ENCODE results near the gene AKAP13. TPM values are rescaled to one million over a fixed set of nuclear protein-coding genes. Genes with fewer than 3 reads are reported as not detected.

The AKAP13 gene
- total RNA-seq, 1 experiment from 2014 or later = 49.6 TPM

GRCh38 chr15:85777250-85778106, 397.1 kb downstream of the AKAP13 start:
- no peak for TF ChIP-seq CTCF (IDR thresholded peaks at IDR 0.05; ENCODE audit: insufficient read depth in 1 of 2, low read depth in 1 of 2, low read length in 1 of 2, severe bottlenecking in 1 of 2, unreplicated experiment in 1 of 2)
- DNase-seq = no peak
- H3K27me3 Mint-ChIP-seq (ENCODE audit: insufficient read depth, unreplicated experiment) = no peaks in the 10 kb centered on the region
- Histone ChIP-seq H3K9me3 (no peaks in the 10 kb centered on the region), H3K36me3 (ENCODE audit: control insufficient read depth, insufficient read depth, low read length) (no peaks in the 10 kb centered on the region), H3K4me3 (ENCODE audit: low read depth, low read length) (no peak overlapping the region), H3K27me3 (replicated peaks; ENCODE audit: control insufficient read depth, insufficient read depth, low read length) (no peaks in the 10 kb centered on the region), H3K4me1 (no peaks in the 10 kb centered on the region)
- BruUV-seq (replicated peaks) = no TSS peak
- ChIA-PET POLR2A (no interaction called here), CTCF (interaction anchor here (0.9 kb wide), 1 partner anchor 63 kb away, joined by 3 read pairs; no protein-coding TSS in a partner anchor)
- H3K9me3 Mint-ChIP-seq (ENCODE audit: unreplicated experiment) = no peaks in the 10 kb centered on the region
- intact Hi-C loops (cut with micrococcal nuclease; ENCODE audit: unreplicated experiment) = no loop called here
- peaks cover 5% of the 10 kb centered on the region for H3K36me3 Mint-ChIP-seq (ENCODE audit: insufficient read depth, unreplicated experiment)
- H3K4me3 Mint-ChIP-seq (ENCODE audit: unreplicated experiment) = no peak overlapping the region
- H3K4me1 Mint-ChIP-seq (ENCODE audit: low read depth, unreplicated experiment) = no peaks in the 10 kb centered on the region
- H3K27ac Mint-ChIP-seq (ENCODE audit: unreplicated experiment) = no peak overlapping the region

- no peak overlapping the region for H3K4me3 Mint-ChIP-seq (ENCODE audit: unreplicated experiment)
- Histone ChIP-seq H3K36me3 (ENCODE audit: control insufficient read depth, insufficient read depth, low read length) (no peaks in the 10 kb centered on the region), H3K4me1 (no peaks in the 10 kb centered on the region), H3K27me3 (replicated peaks; ENCODE audit: control insufficient read depth, insufficient read depth, low read length) (no peaks in the 10 kb centered on the region), H3K4me3 (ENCODE audit: low read depth, low read length) (no peak overlapping the region), H3K9me3 (no peaks in the 10 kb centered on the region)
- no peaks in the 10 kb centered on the region for H3K4me1 Mint-ChIP-seq (ENCODE audit: low read depth, unreplicated experiment)
- H3K27me3 Mint-ChIP-seq (ENCODE audit: insufficient read depth, unreplicated experiment) = no peaks in the 10 kb centered on the region
- no peak for DNase-seq
- no peaks in the 10 kb centered on the region for H3K9me3 Mint-ChIP-seq (ENCODE audit: unreplicated experiment)
- no peaks in the 10 kb centered on the region for H3K36me3 Mint-ChIP-seq (ENCODE audit: insufficient read depth, unreplicated experiment)
- no TSS peak for BruUV-seq (replicated peaks)
- ChIA-PET CTCF (interaction anchor here (0.9 kb wide), 1 partner anchor 62 kb away, joined by 3 read pairs; no protein-coding TSS in a partner anchor), POLR2A (no interaction called here)
- intact Hi-C loops (cut with micrococcal nuclease; ENCODE audit: unreplicated experiment) = no loop called here
- TF ChIP-seq CTCF (IDR thresholded peaks at IDR 0.05; ENCODE audit: insufficient read depth in 1 of 2, low read depth in 1 of 2, low read length in 1 of 2, severe bottlenecking in 1 of 2, unreplicated experiment in 1 of 2) = no peak
- no peak overlapping the region for H3K27ac Mint-ChIP-seq (ENCODE audit: unreplicated experiment)
These were observed 397.8 kb downstream of the AKAP13 start for GRCh38 chr15:85778107-85778776.

- POLR2A ChIA-PET = no interaction called here
- Histone ChIP-seq H3K9me3 (no peaks in the 10 kb centered on the region), H3K4me3 (ENCODE audit: low read depth, low read length) (no peak overlapping the region), H3K4me1 (no peaks in the 10 kb centered on the region), H3K27me3 (replicated peaks; ENCODE audit: control insufficient read depth, insufficient read depth, low read length) (no peaks in the 10 kb centered on the region), H3K36me3 (ENCODE audit: control insufficient read depth, insufficient read depth, low read length) (no peaks in the 10 kb centered on the region)
- no peak overlapping the region for H3K4me3 Mint-ChIP-seq (ENCODE audit: unreplicated experiment)
- BruUV-seq (replicated peaks) = no TSS peak
- no peak for DNase-seq
- CTCF ChIA-PET = no interaction called here
- H3K27me3 Mint-ChIP-seq (ENCODE audit: insufficient read depth, unreplicated experiment) = no peaks in the 10 kb centered on the region
- H3K36me3 Mint-ChIP-seq (ENCODE audit: insufficient read depth, unreplicated experiment) = no peaks in the 10 kb centered on the region
- H3K4me1 Mint-ChIP-seq (ENCODE audit: low read depth, unreplicated experiment) = no peaks in the 10 kb centered on the region
- no peak for TF ChIP-seq CTCF (IDR thresholded peaks at IDR 0.05; ENCODE audit: insufficient read depth in 1 of 2, low read depth in 1 of 2, low read length in 1 of 2, severe bottlenecking in 1 of 2, unreplicated experiment in 1 of 2)
- intact Hi-C loops (cut with micrococcal nuclease; ENCODE audit: unreplicated experiment) = no loop called here
- no peak overlapping the region for H3K27ac Mint-ChIP-seq (ENCODE audit: unreplicated experiment)
- no peaks in the 10 kb centered on the region for H3K9me3 Mint-ChIP-seq (ENCODE audit: unreplicated experiment)
These were observed 398.8 kb downstream of the AKAP13 start for GRCh38 chr15:85779249-85779648.
